HepG2 (cell line): Measurements from ENCODE around the gene ZDHHC19. TPM values are rescaled to one million over a fixed set of nuclear protein-coding genes. Genes with fewer than 3 reads are reported as not detected.

Experiments used
- CENPT ChIP-seq: sonication (generic); formaldehyde crosslinking; IDR thresholded peaks from 2 replicates; pipeline ENCODE4 v1.8.0; 2022; ENCODE audit warnings: low read depth, mild to moderate bottlenecking, moderate library complexity, missing genetic modification reagents
- CHCHD3 ChIP-seq: sonication (generic); formaldehyde crosslinking; IDR thresholded peaks from 2 replicates; pipeline ENCODE4 v1.8.0; 2022; ENCODE audit warnings: mild to moderate bottlenecking, missing genetic modification reagents, moderate library complexity
- HIVEP1 ChIP-seq: sonication (generic); formaldehyde crosslinking; IDR thresholded peaks from 2 replicates; pipeline ENCODE4 v1.4.0; 2020; ENCODE audit warnings: mild to moderate bottlenecking, missing genetic modification reagents
- KMT2A ChIP-seq: sonication (generic); formaldehyde crosslinking; IDR thresholded peaks from 2 replicates; pipeline ENCODE4 v1.4.0; 2020; ENCODE audit warnings: missing genetic modification reagents
- RAD51 ChIP-seq: fragments of 450-650 bp; IDR thresholded peaks from 2 replicates; pipeline ENCODE4 v1.6.1; 2016; ENCODE audit warnings: borderline replicate concordance
- XRCC5 ChIP-seq: fragments of 200-400 bp; formaldehyde crosslinking; optimal IDR thresholded peaks from 2 replicates; pipeline ENCODE3; 2017; ENCODE audit warnings: mild to moderate bottlenecking, low read length
- ZNF263 ChIP-seq: sonication (generic); formaldehyde crosslinking; IDR thresholded peaks from 2 replicates; pipeline ENCODE4 v1.4.0; 2020; ENCODE audit warnings: missing genetic modification reagents
- ZNF674 ChIP-seq: sonication (generic); formaldehyde crosslinking; IDR thresholded peaks from 2 replicates; pipeline ENCODE4 v1.5.0; 2020; ENCODE audit warnings: low read depth, mild to moderate bottlenecking, missing genetic modification reagents
- ZNF775 ChIP-seq: sonication (generic); formaldehyde crosslinking; IDR thresholded peaks from 2 replicates; pipeline ENCODE4 v1.4.0; 2020; ENCODE audit warnings: missing genetic modification reagents, mild to moderate bottlenecking, moderate library complexity, borderline replicate concordance
- polyA plus RNA-seq, 8 experiments: library from polyadenylated mRNA; depleted of rRNA in 3 of 8; stranded (reverse) in 7 of 8; unstranded in 1 of 8; fragments of >200 nt; fragmentation: Illumina TruSeq in 4 of 8; extraction: Trizol in 4 of 8; gene quantifications; 2 replicates each; pipeline versions ENCODE4 v1.2.1 to v1.2.3, GENCODE V29; 2011 to 2016; ENCODE audit warnings: low read depth in 4 of 8, missing spikeins in 1 of 8, mixed read lengths in 1 of 8; ENCODE audit not compliant: insufficient read depth in 1 of 8
- total RNA-seq, 5 experiments: library from RNA; depleted of rRNA; stranded (reverse); fragments of >200 nt; fragmentation: Illumina TruSeq; extraction: Trizol; gene quantifications; 2 replicates each; pipeline ENCODE4 v1.2.3, GENCODE V29; 2016; ENCODE audit warnings: low read depth in 1 of 5
- TF ChIP-seq, protein P1 (sequence below): IDR thresholded peaks from 2 replicates; pipeline ENCODE4 v1.6.1; 2016
- TF ChIP-seq, protein P2 (sequence below): sonication (generic); formaldehyde crosslinking; IDR thresholded peaks from 2 replicates; pipeline ENCODE4 v1.4.0; 2020; ENCODE audit warnings: mild to moderate bottlenecking, missing genetic modification reagents
- TF ChIP-seq, protein P3 (sequence below): sonication (generic); formaldehyde crosslinking; IDR thresholded peaks from 2 replicates; pipeline ENCODE4 v1.5.0; 2020; ENCODE audit warnings: mild to moderate bottlenecking, missing genetic modification reagents, borderline replicate concordance

The ZDHHC19 gene
- total and polyA plus RNA-seq, 2 of the 13 experiments (the other 11 are each of a cell fraction or from before 2014, with no cell fraction given) = 0.22 to 0.53 TPM

DNA sequence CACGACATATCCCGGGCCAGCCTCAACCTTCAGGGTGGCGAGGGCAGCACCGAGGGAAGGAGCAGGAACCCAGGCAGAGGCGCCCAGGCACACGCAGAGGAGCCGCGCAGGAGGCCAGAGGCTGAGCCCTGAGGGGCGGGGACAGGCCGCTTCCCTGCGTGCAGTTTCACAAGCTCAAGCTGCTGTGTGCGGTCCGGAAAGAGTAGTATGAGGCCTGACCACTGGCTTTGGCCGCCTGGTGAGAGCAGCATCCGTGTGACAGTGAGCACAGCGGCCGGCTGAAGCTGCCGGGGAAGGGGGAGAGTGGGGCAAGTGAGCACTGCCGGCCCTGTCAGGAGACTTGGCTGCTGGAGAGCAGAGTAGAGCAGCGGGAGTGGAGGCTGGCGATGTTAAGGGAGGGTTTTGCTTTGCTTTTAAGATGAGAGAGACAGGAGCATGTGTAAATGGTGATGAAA is 8.7 kb downstream of the ZDHHC19 start (continued):
- TF ChIP-seq CHCHD3 (CRISPR knock-in tag) (no peak), ZNF263 (CRISPR knock-in tag) (peak; percentile 71), ZNF775 (CRISPR knock-in tag) (no peak), HIVEP1 (CRISPR knock-in tag) (no peak), XRCC5 (no peak), CENPT (CRISPR knock-in tag) (no peak), KMT2A (CRISPR knock-in tag) (no peak; the same call in 1 of the 2 replicates), ZNF674 (CRISPR knock-in tag) (no peak), RAD51 (no peak)
- TF ChIP-seq, protein P1, sequence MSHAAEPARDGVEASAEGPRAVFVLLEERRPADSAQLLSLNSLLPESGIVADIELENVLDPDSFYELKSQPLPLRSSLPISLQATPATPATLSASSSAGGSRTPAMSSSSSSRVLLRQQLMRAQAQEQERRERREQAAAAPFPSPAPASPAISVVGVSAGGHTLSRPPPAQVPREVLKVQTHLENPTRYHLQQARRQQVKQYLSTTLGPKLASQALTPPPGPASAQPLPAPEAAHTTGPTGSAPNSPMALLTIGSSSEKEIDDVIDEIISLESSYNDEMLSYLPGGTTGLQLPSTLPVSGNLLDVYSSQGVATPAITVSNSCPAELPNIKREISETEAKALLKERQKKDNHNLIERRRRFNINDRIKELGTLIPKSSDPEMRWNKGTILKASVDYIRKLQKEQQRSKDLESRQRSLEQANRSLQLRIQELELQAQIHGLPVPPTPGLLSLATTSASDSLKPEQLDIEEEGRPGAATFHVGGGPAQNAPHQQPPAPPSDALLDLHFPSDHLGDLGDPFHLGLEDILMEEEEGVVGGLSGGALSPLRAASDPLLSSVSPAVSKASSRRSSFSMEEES (CRISPR knock-in tag) = no peak
- TF ChIP-seq, protein P2, sequence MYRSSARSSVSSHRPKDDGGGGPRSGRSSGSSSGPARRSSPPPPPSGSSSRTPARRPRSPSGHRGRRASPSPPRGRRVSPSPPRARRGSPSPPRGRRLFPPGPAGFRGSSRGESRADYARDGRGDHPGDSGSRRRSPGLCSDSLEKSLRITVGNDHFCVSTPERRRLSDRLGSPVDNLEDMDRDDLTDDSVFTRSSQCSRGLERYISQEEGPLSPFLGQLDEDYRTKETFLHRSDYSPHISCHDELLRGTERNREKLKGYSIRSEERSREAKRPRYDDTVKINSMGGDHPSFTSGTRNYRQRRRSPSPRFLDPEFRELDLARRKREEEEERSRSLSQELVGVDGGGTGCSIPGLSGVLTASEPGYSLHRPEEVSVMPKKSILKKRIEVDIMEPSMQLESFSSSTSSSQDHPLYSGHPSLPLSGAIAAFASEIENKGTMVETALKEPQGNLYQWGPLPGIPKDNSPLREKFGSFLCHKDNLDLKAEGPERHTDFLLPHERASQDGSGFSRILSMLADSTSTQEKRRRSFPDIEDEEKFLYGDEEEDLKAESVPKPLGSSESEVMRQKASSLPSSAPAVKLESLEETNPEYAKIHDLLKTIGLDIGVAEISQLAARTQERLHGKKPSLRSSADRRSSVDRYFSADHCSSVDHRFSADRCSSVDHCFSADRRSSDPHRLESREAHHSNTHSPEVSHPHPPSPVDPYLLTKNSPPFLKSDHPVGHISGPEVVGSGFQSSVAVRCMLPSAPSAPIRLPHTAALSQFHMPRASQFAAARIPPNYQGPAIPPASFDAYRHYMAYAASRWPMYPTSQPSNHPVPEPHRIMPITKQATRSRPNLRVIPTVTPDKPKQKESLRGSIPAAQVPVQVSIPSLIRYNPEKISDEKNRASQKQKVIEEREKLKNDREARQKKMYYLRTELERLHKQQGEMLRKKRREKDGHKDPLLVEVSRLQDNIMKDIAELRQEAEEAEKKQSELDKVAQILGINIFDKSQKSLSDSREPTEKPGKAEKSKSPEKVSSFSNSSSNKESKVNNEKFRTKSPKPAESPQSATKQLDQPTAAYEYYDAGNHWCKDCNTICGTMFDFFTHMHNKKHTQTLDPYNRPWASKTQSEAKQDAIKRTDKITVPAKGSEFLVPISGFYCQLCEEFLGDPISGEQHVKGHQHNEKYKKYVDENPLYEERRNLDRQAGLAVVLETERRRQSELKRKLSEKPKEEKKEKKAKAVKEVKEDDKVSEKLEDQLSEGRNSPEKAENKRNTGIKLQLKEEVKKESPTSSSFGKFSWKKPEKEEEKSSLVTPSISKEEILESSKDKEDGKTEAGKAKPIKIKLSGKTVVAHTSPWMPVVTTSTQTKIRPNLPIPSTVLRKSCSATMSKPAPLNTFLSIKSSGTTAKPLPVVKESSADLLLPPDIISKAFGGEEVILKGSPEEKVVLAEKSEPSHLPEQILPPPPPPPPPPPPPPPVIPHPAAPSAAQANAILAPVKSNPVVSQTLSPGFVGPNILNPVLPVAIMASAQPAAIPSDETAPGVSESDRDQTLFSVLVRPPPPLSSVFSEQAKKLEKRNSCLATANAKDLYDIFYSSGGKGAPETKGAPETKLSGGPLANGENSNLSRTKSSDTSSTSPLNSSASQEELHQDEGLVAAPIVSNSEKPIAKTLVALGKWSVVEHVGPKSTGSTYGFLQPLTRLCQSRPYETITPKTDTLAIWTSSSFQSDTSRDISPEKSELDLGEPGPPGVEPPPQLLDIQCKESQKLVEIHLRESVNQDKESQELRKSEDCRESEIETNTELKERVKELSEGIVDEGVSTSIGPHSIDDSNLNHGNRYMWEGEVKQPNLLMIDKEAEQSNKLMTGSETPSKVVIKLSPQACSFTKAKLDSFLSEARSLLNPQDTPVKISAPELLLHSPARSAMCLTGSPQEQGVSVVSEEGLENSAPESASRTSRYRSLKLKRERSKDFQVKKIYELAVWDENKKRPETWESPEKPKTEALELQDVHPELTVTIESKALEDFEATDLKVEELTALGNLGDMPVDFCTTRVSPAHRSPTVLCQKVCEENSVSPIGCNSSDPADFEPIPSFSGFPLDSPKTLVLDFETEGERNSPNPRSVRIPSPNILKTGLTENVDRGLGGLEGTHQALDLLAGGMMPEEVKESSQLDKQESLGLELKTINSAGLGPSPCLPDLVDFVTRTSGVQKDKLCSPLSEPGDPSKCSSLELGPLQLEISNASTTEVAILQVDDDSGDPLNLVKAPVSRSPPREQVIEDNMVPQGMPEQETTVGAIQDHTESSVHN = no peak
- TF ChIP-seq, protein P3, sequence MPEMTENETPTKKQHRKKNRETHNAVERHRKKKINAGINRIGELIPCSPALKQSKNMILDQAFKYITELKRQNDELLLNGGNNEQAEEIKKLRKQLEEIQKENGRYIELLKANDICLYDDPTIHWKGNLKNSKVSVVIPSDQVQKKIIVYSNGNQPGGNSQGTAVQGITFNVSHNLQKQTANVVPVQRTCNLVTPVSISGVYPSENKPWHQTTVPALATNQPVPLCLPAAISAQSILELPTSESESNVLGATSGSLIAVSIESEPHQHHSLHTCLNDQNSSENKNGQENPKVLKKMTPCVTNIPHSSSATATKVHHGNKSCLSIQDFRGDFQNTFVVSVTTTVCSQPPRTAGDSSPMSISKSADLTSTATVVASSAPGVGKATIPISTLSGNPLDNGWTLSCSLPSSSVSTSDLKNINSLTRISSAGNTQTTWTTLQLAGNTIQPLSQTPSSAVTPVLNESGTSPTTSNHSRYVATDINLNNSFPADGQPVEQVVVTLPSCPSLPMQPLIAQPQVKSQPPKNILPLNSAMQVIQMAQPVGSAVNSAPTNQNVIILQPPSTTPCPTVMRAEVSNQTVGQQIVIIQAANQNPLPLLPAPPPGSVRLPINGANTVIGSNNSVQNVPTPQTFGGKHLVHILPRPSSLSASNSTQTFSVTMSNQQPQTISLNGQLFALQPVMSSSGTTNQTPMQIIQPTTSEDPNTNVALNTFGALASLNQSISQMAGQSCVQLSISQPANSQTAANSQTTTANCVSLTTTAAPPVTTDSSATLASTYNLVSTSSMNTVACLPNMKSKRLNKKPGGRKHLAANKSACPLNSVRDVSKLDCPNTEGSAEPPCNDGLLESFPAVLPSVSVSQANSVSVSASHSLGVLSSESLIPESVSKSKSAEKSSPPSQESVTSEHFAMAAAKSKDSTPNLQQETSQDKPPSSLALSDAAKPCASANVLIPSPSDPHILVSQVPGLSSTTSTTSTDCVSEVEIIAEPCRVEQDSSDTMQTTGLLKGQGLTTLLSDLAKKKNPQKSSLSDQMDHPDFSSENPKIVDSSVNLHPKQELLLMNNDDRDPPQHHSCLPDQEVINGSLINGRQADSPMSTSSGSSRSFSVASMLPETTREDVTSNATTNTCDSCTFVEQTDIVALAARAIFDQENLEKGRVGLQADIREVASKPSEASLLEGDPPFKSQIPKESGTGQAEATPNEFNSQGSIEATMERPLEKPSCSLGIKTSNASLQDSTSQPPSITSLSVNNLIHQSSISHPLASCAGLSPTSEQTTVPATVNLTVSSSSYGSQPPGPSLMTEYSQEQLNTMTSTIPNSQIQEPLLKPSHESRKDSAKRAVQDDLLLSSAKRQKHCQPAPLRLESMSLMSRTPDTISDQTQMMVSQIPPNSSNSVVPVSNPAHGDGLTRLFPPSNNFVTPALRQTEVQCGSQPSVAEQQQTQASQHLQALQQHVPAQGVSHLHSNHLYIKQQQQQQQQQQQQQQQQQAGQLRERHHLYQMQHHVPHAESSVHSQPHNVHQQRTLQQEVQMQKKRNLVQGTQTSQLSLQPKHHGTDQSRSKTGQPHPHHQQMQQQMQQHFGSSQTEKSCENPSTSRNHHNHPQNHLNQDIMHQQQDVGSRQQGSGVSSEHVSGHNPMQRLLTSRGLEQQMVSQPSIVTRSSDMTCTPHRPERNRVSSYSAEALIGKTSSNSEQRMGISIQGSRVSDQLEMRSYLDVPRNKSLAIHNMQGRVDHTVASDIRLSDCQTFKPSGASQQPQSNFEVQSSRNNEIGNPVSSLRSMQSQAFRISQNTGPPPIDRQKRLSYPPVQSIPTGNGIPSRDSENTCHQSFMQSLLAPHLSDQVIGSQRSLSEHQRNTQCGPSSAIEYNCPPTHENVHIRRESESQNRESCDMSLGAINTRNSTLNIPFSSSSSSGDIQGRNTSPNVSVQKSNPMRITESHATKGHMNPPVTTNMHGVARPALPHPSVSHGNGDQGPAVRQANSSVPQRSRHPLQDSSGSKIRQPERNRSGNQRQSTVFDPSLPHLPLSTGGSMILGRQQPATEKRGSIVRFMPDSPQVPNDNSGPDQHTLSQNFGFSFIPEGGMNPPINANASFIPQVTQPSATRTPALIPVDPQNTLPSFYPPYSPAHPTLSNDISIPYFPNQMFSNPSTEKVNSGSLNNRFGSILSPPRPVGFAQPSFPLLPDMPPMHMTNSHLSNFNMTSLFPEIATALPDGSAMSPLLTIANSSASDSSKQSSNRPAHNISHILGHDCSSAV (CRISPR knock-in tag) = no peak
